MCF 10A (cell line): ENCODE measurements around the gene IMMP1L. TPM values are rescaled to one million over a fixed set of nuclear protein-coding genes. Genes with fewer than 3 reads are reported as not detected.

Source experiments
- BruUV-seq: library from RNA; stranded (reverse); fragments of 400-500 nt; replicated peaks from 2 replicates; lab custom pipeline; 2021; lab: Mats Ljungman, UMichigan
- CTCF ChIA-PET: fragments of 300-600 bp; sonication (Branson Sonifier 250); formaldehyde crosslinking; extraction: SDS; loops from one replicate; lab custom pipeline; 2021; ENCODE audit warnings: antibody characterized with exemption, inconsistent platforms; lab: Yijun Ruan, JAX
- POLR2A ChIA-PET: fragments of 300-600, 350-650 bp; sonication (Branson Sonifier 250); formaldehyde crosslinking; extraction: SDS; loops from one replicate; lab custom pipeline; 2020; ENCODE audit warnings: antibody characterized with exemption, inconsistent platforms; lab: Yijun Ruan, JAX
- DNase-seq: peaks from one replicate; pipeline ENCODE4 v3.0.0-alpha.2; 2018; ENCODE audit not compliant: unreplicated experiment
- H3K27ac Mint-ChIP-seq: one replicate; pipeline ENCODE4 v1.8.0; 2022; ENCODE audit warnings: mild to moderate bottlenecking, low read depth, mixed read lengths; ENCODE audit not compliant: unreplicated experiment
- H3K27me3 Mint-ChIP-seq: one replicate; pipeline ENCODE4 v1.8.0; 2022; ENCODE audit warnings: mixed read lengths; ENCODE audit not compliant: insufficient read depth, unreplicated experiment
- H3K36me3 Mint-ChIP-seq: one replicate; pipeline ENCODE4 v1.8.0; 2022; ENCODE audit warnings: mild to moderate bottlenecking, moderate library complexity, mixed read lengths; ENCODE audit not compliant: insufficient read depth, unreplicated experiment
- H3K4me1 Mint-ChIP-seq: one replicate; pipeline ENCODE4 v1.8.0; 2022; ENCODE audit warnings: mixed read lengths; ENCODE audit not compliant: insufficient read depth, unreplicated experiment
- H3K4me3 Mint-ChIP-seq: one replicate; pipeline ENCODE4 v1.8.0; 2022; ENCODE audit warnings: mild to moderate bottlenecking, moderate library complexity, mixed read lengths; ENCODE audit not compliant: unreplicated experiment
- H3K9me3 Mint-ChIP-seq: one replicate; pipeline ENCODE4 v1.8.0; 2022; ENCODE audit warnings: mixed read lengths; ENCODE audit not compliant: unreplicated experiment
- CTCF ChIP-seq: fragments of 200-600 bp; IDR thresholded peaks from one replicate; pipeline ENCODE4 v1.8.0; 2022; ENCODE audit warnings: antibody characterized with exemption, mild to moderate bottlenecking; ENCODE audit not compliant: unreplicated experiment
- intact Hi-C: fragments of 100-400 bp; cut with micrococcal nuclease; formaldehyde crosslinking; loops from 2 replicates; pipeline ENCODE4 v1.14.1; 2022
- total RNA-seq: library from RNA; stranded (reverse); gene quantifications from 2 replicates; pipeline ENCODE4 v1.2.3, GENCODE V29; 2022

IMMP1L gene
- total RNA-seq, 1 experiment from 2014 or later: 32.2 TPM

GRCh38 chr11:31542862-31543261, 33.4 kb upstream of the IMMP1L start:
- no peak for DNase-seq
- H3K27ac Mint-ChIP-seq: no peak overlapping the region
- no peak overlapping the region for H3K4me3 Mint-ChIP-seq

GRCh38 chr11:31535479-31535878, 26.1 kb upstream of the IMMP1L start:
- Mint-ChIP-seq H3K27ac (no peak overlapping the region), H3K36me3 (peaks cover 6% of the 10 kb centered on the region), H3K9me3 (no peaks in the 10 kb centered on the region), H3K4me3 (no peak overlapping the region), H3K27me3 (no peaks in the 10 kb centered on the region), H3K4me1 (no peaks in the 10 kb centered on the region)
- intact Hi-C loops: no loop called here
- ChIA-PET CTCF (interaction anchor here (1.0 kb wide), 1 partner anchor 30 kb away, joined by 3 read pairs; no protein-coding TSS in a partner anchor), POLR2A (no interaction called here)
- no peak for DNase-seq
- no TSS peak for BruUV-seq
- TF ChIP-seq CTCF: no peak

More at GRCh38 chr11:31542862-31543261, 33.4 kb upstream of the IMMP1L start:
- intact Hi-C loops: no loop called here
- TF ChIP-seq CTCF: no peak
- H3K4me1 Mint-ChIP-seq: no peaks in the 10 kb centered on the region
- H3K9me3 Mint-ChIP-seq: peaks cover 20% of the 10 kb centered on the region
- POLR2A ChIA-PET: no interaction called here
- CTCF ChIA-PET: no interaction called here
- BruUV-seq: no TSS peak
- H3K36me3 Mint-ChIP-seq: peaks cover 23% of the 10 kb centered on the region
- no peaks in the 10 kb centered on the region for H3K27me3 Mint-ChIP-seq

- POLR2A ChIA-PET: no interaction called here
These were observed 21.9 kb upstream of the IMMP1L start for GRCh38 chr11:31531293-31531692.

GRCh38 chr11:31529701-31530100, 20.3 kb upstream of the IMMP1L start:
- H3K9me3 Mint-ChIP-seq: no peaks in the 10 kb centered on the region
- no TSS peak for BruUV-seq
- no peak overlapping the region for H3K4me3 Mint-ChIP-seq
- no peaks in the 10 kb centered on the region for H3K27me3 Mint-ChIP-seq
- ChIA-PET CTCF (interaction anchor here (0.6 kb wide), 1 partner anchor 1427 kb away, joined by 3 read pairs; no protein-coding TSS in a partner anchor), POLR2A (no interaction called here)
- no peaks in the 10 kb centered on the region for H3K4me1 Mint-ChIP-seq
- peaks cover 6% of the 10 kb centered on the region for H3K36me3 Mint-ChIP-seq
- intact Hi-C loops: no loop called here
- no peak overlapping the region for H3K27ac Mint-ChIP-seq
- TF ChIP-seq CTCF: no peak
- DNase-seq: no peak

More at GRCh38 chr11:31531293-31531692, 21.9 kb upstream of the IMMP1L start:
- no TSS peak for BruUV-seq
- Mint-ChIP-seq H3K9me3 (no peaks in the 10 kb centered on the region), H3K4me3 (no peak overlapping the region), H3K27me3 (no peaks in the 10 kb centered on the region), H3K4me1 (no peaks in the 10 kb centered on the region), H3K27ac (no peak overlapping the region), H3K36me3 (peaks cover 6% of the 10 kb centered on the region)
- intact Hi-C loops: no loop called here
- no peak for DNase-seq
- CTCF ChIA-PET: interaction anchor here (1.3 kb wide), 1 partner anchor 476 kb away, joined by 3 read pairs; no protein-coding TSS in a partner anchor
- TF ChIP-seq CTCF: no peak
